Psoas muscle (tissue), 8 donors: Measurements from ENCODE around the gene TMEM126B. TPM values are rescaled to one million over a fixed set of nuclear protein-coding genes. Genes with fewer than 3 reads are reported as not detected.
A peak's percentile ranks its signal among the peaks of the same experiment; 100 is the strongest.

ENCODE experiments used
- ATAC-seq, 4 donors: fragments of 200-7000 bp; cut with Tn5 transposase; one replicate each; pipeline ENCODE4 v1.9.1; 2020; ENCODE audit warnings: moderate library complexity in 3 of 4, mild to moderate bottlenecking in 2 of 4
- DNase-seq, 2 donors: peaks; one replicate each; pipeline ENCODE4 v3.0.0-alpha.2; 2020
- H3K27ac ChIP-seq: fragments of 200-600 bp; one replicate; pipeline ENCODE4 v1.8.0; 2022
- H3K27me3 ChIP-seq, 3 donors: fragments of 200-600 bp in 1 of 3; one replicate each; pipeline versions ENCODE4 v1.6.1 to v1.8.0; 2013 to 2022; ENCODE audit warnings: low read length in 2 of 3, mild to moderate bottlenecking in 2 of 3, moderate library complexity in 1 of 3; ENCODE audit not compliant: insufficient read depth in 3 of 3
- H3K36me3 ChIP-seq, 2 donors: fragments of 200-600 bp in 1 of 2; one replicate each; pipeline versions ENCODE4 v1.6.1 to v1.8.0; 2013 to 2022; ENCODE audit warnings: low read depth in 1 of 2, mild to moderate bottlenecking in 1 of 2, moderate library complexity in 1 of 2; ENCODE audit not compliant: insufficient read depth in 1 of 2
- H3K4me1 ChIP-seq: fragments of 200-600 bp; one replicate; pipeline ENCODE4 v1.8.0; 2022
- H3K4me3 ChIP-seq: fragments of 200-600 bp; one replicate; pipeline ENCODE4 v1.8.0; 2022; ENCODE audit warnings: mild to moderate bottlenecking
- H3K9me3 ChIP-seq: fragments of 200-600 bp; one replicate; pipeline ENCODE4 v1.8.0; 2022
- CTCF ChIP-seq: fragments of 200-600 bp; IDR thresholded peaks from one replicate; pipeline ENCODE4 v1.8.0; 2022; ENCODE audit warnings: antibody characterized with exemption
- WGBS, 3 donors: extraction: QIAGEN DNeasy Blood & Tissue Kit; methylation state at CpG; one replicate each; pipeline versions ENCODE4 v1.1.6 to v1.1.7; 2013; 5-methylcytosine and 5-hydroxymethylcytosine counted together
- intact Hi-C, 2 donors: fragments of 100-400 bp; cut with DNase I; formaldehyde crosslinking; loops; one replicate each; pipeline versions ENCODE4 v1.11.0 to v1.14.2; 2022
- polyA plus RNA-seq, 3 donors: library from polyadenylated mRNA; stranded (reverse); fragments of 200-250 nt; gene quantifications; one replicate each; pipeline ENCODE4 v1.2.3, GENCODE V29; 2013
- total RNA-seq, 4 donors: library from RNA; stranded (reverse); fragmentation: NEBNext Ultra II Directional in 2 of 4; extraction: Animal tissue kit (Norgen Biotek cat#: 25700) in 2 of 4; gene quantifications; one replicate each; pipeline versions ENCODE4 v1.2.1 to v1.2.4, GENCODE V29; 2021 to 2023
- donor health status: healthy with polysubstance abuse.
- donor health status: DM: no; HTN: no; CAD: no; lungs with moderate emphysema.
- donor health status: Bipolar disorder and iron deficiency.
- donor health status: healthy.
- donor health status: DM: yes; HTN: yes; CAD: no.
- donor health status: DM: no; HTN: no; CAD: no.
- donor health status: DM: no; HTN: no; CAD: no.
- donor health status: DM: yes; HTN: yes; CAD: no.

TMEM126B gene
- total and polyA plus RNA-seq, 7 donors, result 20.0 to 40.6 (median 28.6) TPM

DNA sequence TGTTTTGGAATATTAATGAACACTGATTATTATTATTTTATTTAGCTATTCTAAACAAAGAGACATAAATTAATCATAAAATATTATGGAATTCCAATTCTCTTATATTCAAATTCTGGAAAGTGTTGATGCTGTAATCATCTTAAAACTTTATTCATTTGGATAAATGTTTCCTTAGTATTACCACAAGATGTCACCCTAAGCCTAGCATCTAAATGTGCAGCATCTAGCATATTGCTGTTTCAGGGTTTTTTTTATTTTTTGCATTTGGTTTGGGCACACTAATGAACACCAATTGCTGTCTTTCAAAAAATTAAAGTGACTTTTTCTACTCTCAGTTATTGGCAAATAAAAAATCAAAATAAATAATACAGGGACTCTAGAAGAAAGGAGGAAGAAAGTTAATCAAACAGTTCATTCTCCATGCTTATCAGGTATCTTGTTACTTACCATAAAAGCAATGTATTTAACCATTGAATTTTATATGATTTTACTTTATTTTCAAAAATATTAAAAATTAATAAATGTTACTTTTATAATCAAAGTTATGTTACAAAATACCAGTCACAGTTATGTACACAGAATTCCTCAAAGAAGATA lies 33.0 kb upstream of the TMEM126B start:
- no peaks in the 10 kb centered on the region for H3K36me3 ChIP-seq
- ATAC-seq (peak in 3 of 4 donors; percentile 53 to 85 (median 80)), DNase-seq (no peak)
- peak; percentile 74 for TF ChIP-seq CTCF
- no peak overlapping the region for H3K27ac ChIP-seq
- H3K27me3 ChIP-seq, result no peaks in the 10 kb centered on the region
- H3K4me1 ChIP-seq, result no peaks in the 10 kb centered on the region
- H3K4me3 ChIP-seq, result no peak overlapping the region
- H3K9me3 ChIP-seq, result no peaks in the 10 kb centered on the region
- intact Hi-C loops, result loop anchor here (10.0 kb wide), 3 partner anchors 49 to 619 kb away; partner anchors contain the start of genes SYTL2 (in 1 of the 2) and TMEM126A (in 1 of the 2)

DNA sequence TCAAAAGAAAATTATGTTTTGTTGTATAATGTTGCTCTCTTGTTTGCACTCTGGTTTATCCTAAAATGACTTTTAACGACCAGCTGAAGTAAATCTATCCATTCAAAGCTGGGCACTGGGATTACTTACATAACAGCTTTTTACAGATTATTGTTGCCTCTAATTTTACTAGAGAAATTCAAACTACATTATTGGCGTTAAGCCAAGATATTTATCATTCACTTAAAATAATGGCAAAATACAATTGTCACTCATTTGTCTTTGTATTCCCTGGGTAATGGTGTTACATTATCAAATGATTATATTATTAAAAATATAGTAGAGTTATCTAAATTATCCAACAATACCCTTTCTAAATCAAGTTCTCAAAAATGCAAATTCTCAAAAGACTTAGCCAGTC lies 31.5 kb upstream of the TMEM126B start:
- H3K4me3 ChIP-seq, result no peak overlapping the region
- 61 to 68% (median 61%) methylated on average over 2 of the region's 2 CpGs for WGBS, 3 donors
- no peaks in the 10 kb centered on the region for H3K36me3 ChIP-seq
- H3K27ac ChIP-seq, result no peak overlapping the region
- no peaks in the 10 kb centered on the region for H3K9me3 ChIP-seq
- H3K27me3 ChIP-seq, result no peaks in the 10 kb centered on the region
- H3K4me1 ChIP-seq, result no peaks in the 10 kb centered on the region
- ATAC-seq (no peak), DNase-seq (no peak)
- TF ChIP-seq CTCF, result no peak
- intact Hi-C loops, result loop anchor here (10.0 kb wide), 3 partner anchors 48 to 618 kb away; partner anchors contain the start of genes SYTL2 (in 1 of the 2) and TMEM126A (in 1 of the 2)

DNA sequence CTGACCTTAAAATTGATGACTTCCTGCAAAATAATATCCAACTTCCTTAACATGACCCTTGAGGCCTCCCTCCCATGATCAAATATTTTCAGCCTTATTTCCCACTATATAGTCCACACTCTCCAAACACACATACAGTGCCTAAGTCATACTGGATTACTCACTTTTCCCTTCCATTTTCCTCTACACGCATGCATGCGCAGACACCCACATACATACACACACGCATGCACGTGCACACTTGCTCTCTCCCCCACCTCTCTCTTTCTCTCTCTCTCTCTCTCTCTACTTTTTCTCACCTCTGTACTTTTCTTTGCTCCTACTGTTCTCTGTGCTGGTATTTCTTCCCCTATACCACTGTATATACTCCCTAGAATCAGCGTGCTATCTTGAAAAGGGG lies 29.3 kb upstream of the TMEM126B start:
- WGBS, 3 donors, result 65 to 67% (median 67%) methylated on average over 5 of the region's 5 CpGs
- intact Hi-C loops, result loop anchor here (1.0 to 10.0 kb wide), 4 partner anchors 32 to 616 kb away; partner anchors contain the start of genes SYTL2 (in 1 of the 2) and TMEM126A (in 1 of the 2)
- no peak for TF ChIP-seq CTCF
- Histone ChIP-seq H3K27me3 (no peaks in the 10 kb centered on the region), H3K9me3 (no peaks in the 10 kb centered on the region), H3K4me3 (no peak overlapping the region), H3K36me3 (no peaks in the 10 kb centered on the region), H3K27ac (no peak overlapping the region), H3K4me1 (no peaks in the 10 kb centered on the region)
- ATAC-seq, result no peak
- DNase-seq, result no peak

- ATAC-seq, result no peak
- Histone ChIP-seq H3K4me1 (no peaks in the 10 kb centered on the region), H3K4me3 (no peak overlapping the region), H3K9me3 (no peaks in the 10 kb centered on the region), H3K36me3 (no peaks in the 10 kb centered on the region), H3K27ac (no peak overlapping the region), H3K27me3 (no peaks in the 10 kb centered on the region)
- TF ChIP-seq CTCF, result no peak
- intact Hi-C loops, result no loop called here
- DNase-seq, result no peak
- WGBS, 3 donors, result 98 to 99% (median 99%) methylated on average over 2 of the region's 2 CpGs
These were observed 25.7 kb upstream of the TMEM126B start for GRCh38 chr11:85602526-85603213.
